ENCODE data around the gene ATP5ME. TPM values are rescaled to one million over a fixed set of nuclear protein-coding genes. Genes with fewer than 3 reads are reported as not detected.

Gene ATP5ME
- total RNA-seq, 4 donors from 2014 or later, result 24.7 to 172 (median 91.5) TPM

DNA sequence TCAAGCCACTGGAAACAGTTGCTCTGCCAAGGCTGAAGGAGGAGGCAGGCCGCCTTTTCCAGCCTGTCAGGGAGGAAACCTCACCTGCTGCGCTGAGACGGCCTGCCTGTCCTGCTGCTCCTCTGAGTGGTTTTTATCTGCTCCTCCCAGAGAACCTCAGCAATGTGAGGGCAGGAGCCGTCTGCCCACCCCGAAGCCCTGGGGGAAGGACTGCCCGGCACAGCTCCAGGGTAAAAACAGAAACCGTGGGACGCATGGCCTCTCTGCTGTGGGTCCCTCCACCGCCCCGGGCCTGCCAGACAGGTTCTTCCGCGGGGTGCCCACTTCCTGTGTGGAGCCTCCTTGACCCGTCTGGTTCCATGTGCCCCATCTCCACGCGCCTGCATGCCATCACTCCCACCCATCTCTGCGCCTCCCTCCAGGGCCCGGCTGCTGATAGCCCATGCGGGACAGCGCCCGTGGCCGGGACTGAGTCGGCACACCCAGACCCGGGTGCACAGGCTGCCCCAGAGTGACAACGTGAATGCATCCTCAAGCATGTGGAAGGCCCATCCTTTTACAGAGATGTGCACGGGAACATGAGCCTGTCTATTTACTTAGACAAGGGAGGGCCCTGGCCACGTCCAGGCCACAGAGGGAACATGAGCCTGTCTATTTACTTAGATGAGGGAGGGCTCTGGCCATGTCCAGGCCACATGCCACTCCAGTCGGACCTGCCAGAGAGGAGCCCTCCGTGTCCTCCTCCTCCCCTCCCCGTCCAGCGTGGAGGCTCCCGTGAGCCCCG, 18.9 kb upstream of the ATP5ME start:
- TF ChIP-seq CTCF (IDR thresholded peaks at IDR 0.05 in 4 of 5, conservative IDR thresholded peaks at IDR 0.05 in 1 of 5) (no peak), POLR2A (IDR thresholded peaks at IDR 0.05) (no peak)
- Histone ChIP-seq H3K36me3 (no peaks in the 10 kb centered on the region), H3K27me3 (peaks cover 0 to 10% (median 3%) of the 10 kb centered on the region in 3 donors), H3K27ac (no peak overlapping the region), H3K9me3 (no peaks in the 10 kb centered on the region), H3K4me1 (peaks cover 5 to 10% of the 10 kb centered on the region in 2 donors), H3K4me3 (no peak overlapping the region)
- no peak for DNase-seq
- no peak for ATAC-seq
- intact Hi-C loops (cut with DNase I; ENCODE audit: low total_unique reads), result no loop called here
- in situ Hi-C loops (cut with MboI; ENCODE audit: low sequenced_read_pairs in 4 of 4), result no loop called here

DNA sequence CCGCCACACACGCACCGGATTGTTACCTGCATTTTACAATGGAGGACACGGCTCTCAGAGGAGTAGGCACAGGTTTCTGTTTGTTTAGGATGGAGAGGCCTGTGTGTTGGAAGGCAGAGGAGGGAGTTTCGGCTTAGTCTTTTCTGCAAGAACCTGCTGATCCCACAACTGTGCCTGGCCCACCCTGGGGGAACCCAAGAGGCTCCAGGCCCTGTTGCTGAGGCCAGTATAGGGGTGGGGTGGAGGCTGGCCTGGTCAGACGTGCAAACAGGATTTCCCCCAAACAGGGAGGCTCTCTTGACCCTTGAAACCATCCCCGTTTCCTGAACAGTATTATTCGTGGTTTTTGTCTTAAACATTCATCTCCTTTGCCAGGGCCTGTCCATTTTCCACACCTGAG, 15.6 kb upstream of the ATP5ME start:
- no peak for ATAC-seq
- Histone ChIP-seq H3K36me3 (no peaks in the 10 kb centered on the region), H3K27me3 (peaks cover 0 to 3% (median 0%) of the 10 kb centered on the region in 3 donors), H3K9me3 (no peaks in the 10 kb centered on the region), H3K4me3 (peak overlapping the region; percentile 48 to 74 (median 54)), H3K27ac (peak overlapping the region; percentile 79 to 93 (median 92)), H3K4me1 (peaks cover 16 to 22% of the 10 kb centered on the region in 2 donors)
- in situ Hi-C loops (cut with MboI; ENCODE audit: low sequenced_read_pairs in 4 of 4), result no loop called here
- TF ChIP-seq CTCF (IDR thresholded peaks at IDR 0.05 in 4 of 5, conservative IDR thresholded peaks at IDR 0.05 in 1 of 5) (no peak), POLR2A (IDR thresholded peaks at IDR 0.05) (no peak)
- no peak for DNase-seq
- intact Hi-C loops (cut with DNase I; ENCODE audit: low total_unique reads), result loop anchor here (2.0 to 10.0 kb wide), 3 partner anchors 15 to 485 kb away; partner anchors contain the start of genes GAK, PCGF3, SPON2 and TMEM175

DNA sequence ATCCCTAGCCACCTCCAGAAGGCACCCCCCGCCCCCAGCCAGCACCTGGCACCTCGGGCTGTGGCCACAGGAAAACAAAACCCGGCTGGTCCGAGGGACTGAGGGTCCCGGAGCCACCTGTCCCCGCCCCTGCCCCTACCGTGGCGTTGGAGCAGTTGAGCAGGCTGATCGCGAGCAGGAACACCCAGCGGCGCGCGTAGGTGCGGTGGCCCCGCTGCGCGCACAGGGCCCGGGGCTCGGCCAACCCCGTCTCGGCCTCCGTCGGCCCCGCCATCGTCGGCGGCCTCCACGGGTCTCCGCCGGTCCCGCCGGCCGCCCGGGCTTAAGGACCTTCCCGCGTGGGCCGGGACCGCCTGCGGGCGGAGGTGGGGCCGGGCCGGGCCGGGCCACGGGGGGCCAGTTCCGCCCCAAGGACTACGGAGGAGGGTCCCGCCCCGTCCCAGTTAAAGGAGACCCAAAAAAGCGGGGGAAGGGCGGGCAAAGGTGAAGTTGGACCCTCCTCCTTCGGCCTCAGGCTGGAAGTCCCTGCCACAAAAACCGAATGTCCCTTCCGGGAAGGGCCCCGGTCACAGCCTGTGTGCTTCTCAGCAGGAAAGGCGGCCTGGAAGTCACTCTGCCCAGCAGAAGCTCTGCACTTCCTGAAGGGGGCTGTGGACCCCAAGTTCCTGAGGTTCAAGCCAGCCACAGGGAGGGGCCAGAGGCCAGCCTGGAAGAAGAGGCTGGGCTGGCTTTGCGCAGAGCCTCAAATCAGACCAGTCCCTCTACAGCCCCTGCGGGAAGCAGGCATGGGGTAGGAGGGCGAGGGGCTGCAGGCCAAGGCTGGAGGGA, 15.0 kb upstream of the ATP5ME start, which contains the start of gene SLC49A3:
SLC49A3 (minus strand) TSS at position 298 of the 828 bp plus-strand sequence; CDS start at position 274, 24 bp downstream.
- ATAC-seq, result no peak
- no peaks in the 10 kb centered on the region for H3K9me3 ChIP-seq
- H3K4me3 ChIP-seq, result peak within 1 kb of the TSS; percentile 48 to 74 (median 54)
- H3K27ac ChIP-seq, result peak within 1 kb of the TSS; percentile 79 to 93 (median 92)
- in situ Hi-C loops (cut with MboI; ENCODE audit: low sequenced_read_pairs in 4 of 4) (no loop called here), intact Hi-C loops (cut with DNase I; ENCODE audit: low total_unique reads) (loop anchor here (2.0 to 10.0 kb wide), 3 partner anchors 16 to 486 kb away; partner anchors contain the start of genes GAK, PCGF3, SPON2 and TMEM175)
- no peak for DNase-seq
- no peaks in the 10 kb centered on the region for H3K27me3 ChIP-seq
- no peaks in the 10 kb centered on the region for H3K36me3 ChIP-seq
- TF ChIP-seq CTCF (IDR thresholded peaks at IDR 0.05 in 4 of 5, conservative IDR thresholded peaks at IDR 0.05 in 1 of 5) (no peak), POLR2A (IDR thresholded peaks at IDR 0.05) (no peak)
- peaks cover 16 to 22% of the 10 kb centered on the region in 2 donors for H3K4me1 ChIP-seq

DNA sequence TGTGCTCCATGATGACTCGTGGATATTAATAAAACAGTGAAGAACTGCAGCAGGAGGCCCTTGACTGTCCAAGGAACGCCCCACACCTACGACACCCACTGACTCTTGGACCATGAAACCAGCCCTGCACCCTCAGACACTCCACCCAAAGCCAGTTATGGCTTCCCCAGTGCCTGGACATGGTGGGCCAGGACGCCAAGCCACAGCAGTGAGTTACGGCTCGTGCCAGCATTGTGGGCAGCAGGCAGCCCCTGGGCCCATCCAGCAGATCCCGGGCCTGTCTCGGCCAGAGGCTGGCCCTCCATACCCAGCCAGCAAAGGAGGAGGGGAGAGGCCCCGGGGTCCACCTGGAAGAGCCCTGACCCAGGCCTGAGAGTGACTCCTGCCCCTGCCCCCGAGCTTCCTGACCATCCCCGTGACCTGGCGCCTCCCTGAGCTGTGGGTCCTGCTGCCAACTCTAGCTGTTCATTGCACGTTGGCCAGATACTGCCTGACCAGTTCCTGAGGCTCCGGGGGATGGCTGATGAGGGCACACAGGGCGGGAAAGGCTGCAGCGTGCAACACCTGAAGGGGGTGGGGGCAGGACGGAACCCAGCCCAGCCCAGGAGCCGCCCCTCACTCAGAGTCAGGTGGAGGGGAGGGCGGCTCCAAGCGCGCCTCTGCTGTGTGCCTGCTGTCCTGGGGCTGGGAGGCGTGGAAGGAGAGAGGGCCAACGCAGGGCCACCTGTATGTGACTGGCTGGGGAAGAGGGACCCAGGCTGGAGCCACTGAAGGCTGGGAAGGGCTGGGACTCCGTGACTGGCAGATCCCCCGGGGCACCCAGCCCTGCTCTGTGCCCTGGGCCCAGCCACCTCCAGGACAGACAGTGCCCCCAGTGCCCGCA, 14.1 kb upstream of the ATP5ME start:
- no peaks in the 10 kb centered on the region for H3K36me3 ChIP-seq
- ATAC-seq, result peak; percentile 14 to 19
- H3K9me3 ChIP-seq, result no peaks in the 10 kb centered on the region
- no peaks in the 10 kb centered on the region for H3K27me3 ChIP-seq
- H3K4me1 ChIP-seq, result peaks cover 16 to 26% of the 10 kb centered on the region in 2 donors
- intact Hi-C loops (cut with DNase I; ENCODE audit: low total_unique reads), result loop anchor here (1.0 to 10.0 kb wide), 4 partner anchors 17 to 487 kb away; partner anchors contain the start of genes GAK, PCGF3, SPON2 and TMEM175
- no peak for TF ChIP-seq CTCF (IDR thresholded peaks at IDR 0.05 in 4 of 5, conservative IDR thresholded peaks at IDR 0.05 in 1 of 5)
- TF ChIP-seq POLR2A (IDR thresholded peaks at IDR 0.05), result no peak
- in situ Hi-C loops (cut with MboI; ENCODE audit: low sequenced_read_pairs in 4 of 4), result no loop called here
- peak overlapping the region; percentile 48 to 74 (median 54) for H3K4me3 ChIP-seq
- peak in 1 of 2 donors; percentile 63 for DNase-seq
- peak overlapping the region; percentile 79 to 93 (median 92) for H3K27ac ChIP-seq

Data from gastrocnemius medialis (tissue), 4 donors.